ENCODE data around the gene DMBT1.

- TF ChIP-seq NR3C1 (CRISPR knock-in tag; conservative IDR thresholded peaks at IDR 0.05; ENCODE audit: low read depth) (no peak), NR2C2 (CRISPR knock-in tag; IDR thresholded peaks at IDR 0.05) (no peak), CREM (CRISPR knock-in tag; IDR thresholded peaks at IDR 0.05) (no peak), RELA (CRISPR knock-in tag; IDR thresholded peaks at IDR 0.05; ENCODE audit: borderline replicate concordance) (no peak)
- TF ChIP-seq, protein P1, sequence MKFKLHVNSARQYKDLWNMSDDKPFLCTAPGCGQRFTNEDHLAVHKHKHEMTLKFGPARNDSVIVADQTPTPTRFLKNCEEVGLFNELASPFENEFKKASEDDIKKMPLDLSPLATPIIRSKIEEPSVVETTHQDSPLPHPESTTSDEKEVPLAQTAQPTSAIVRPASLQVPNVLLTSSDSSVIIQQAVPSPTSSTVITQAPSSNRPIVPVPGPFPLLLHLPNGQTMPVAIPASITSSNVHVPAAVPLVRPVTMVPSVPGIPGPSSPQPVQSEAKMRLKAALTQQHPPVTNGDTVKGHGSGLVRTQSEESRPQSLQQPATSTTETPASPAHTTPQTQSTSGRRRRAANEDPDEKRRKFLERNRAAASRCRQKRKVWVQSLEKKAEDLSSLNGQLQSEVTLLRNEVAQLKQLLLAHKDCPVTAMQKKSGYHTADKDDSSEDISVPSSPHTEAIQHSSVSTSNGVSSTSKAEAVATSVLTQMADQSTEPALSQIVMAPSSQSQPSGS (CRISPR knock-in tag; IDR thresholded peaks at IDR 0.05; ENCODE audit: borderline replicate concordance, low read depth) = no peak
- TF ChIP-seq, protein P2, sequence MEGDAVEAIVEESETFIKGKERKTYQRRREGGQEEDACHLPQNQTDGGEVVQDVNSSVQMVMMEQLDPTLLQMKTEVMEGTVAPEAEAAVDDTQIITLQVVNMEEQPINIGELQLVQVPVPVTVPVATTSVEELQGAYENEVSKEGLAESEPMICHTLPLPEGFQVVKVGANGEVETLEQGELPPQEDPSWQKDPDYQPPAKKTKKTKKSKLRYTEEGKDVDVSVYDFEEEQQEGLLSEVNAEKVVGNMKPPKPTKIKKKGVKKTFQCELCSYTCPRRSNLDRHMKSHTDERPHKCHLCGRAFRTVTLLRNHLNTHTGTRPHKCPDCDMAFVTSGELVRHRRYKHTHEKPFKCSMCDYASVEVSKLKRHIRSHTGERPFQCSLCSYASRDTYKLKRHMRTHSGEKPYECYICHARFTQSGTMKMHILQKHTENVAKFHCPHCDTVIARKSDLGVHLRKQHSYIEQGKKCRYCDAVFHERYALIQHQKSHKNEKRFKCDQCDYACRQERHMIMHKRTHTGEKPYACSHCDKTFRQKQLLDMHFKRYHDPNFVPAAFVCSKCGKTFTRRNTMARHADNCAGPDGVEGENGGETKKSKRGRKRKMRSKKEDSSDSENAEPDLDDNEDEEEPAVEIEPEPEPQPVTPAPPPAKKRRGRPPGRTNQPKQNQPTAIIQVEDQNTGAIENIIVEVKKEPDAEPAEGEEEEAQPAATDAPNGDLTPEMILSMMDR (IDR thresholded peaks at IDR 0.05) = no peak
- TF ChIP-seq, protein P3, sequence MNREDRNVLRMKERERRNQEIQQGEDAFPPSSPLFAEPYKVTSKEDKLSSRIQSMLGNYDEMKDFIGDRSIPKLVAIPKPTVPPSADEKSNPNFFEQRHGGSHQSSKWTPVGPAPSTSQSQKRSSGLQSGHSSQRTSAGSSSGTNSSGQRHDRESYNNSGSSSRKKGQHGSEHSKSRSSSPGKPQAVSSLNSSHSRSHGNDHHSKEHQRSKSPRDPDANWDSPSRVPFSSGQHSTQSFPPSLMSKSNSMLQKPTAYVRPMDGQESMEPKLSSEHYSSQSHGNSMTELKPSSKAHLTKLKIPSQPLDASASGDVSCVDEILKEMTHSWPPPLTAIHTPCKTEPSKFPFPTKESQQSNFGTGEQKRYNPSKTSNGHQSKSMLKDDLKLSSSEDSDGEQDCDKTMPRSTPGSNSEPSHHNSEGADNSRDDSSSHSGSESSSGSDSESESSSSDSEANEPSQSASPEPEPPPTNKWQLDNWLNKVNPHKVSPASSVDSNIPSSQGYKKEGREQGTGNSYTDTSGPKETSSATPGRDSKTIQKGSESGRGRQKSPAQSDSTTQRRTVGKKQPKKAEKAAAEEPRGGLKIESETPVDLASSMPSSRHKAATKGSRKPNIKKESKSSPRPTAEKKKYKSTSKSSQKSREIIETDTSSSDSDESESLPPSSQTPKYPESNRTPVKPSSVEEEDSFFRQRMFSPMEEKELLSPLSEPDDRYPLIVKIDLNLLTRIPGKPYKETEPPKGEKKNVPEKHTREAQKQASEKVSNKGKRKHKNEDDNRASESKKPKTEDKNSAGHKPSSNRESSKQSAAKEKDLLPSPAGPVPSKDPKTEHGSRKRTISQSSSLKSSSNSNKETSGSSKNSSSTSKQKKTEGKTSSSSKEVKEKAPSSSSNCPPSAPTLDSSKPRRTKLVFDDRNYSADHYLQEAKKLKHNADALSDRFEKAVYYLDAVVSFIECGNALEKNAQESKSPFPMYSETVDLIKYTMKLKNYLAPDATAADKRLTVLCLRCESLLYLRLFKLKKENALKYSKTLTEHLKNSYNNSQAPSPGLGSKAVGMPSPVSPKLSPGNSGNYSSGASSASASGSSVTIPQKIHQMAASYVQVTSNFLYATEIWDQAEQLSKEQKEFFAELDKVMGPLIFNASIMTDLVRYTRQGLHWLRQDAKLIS (CRISPR knock-in tag; IDR thresholded peaks at IDR 0.05; ENCODE audit: borderline replicate concordance) = no peak
Measured at GRCh38 chr10:122555442-122555841, 5.1 kb upstream of the DMBT1 start.
